ENCODE measurements around the gene GTF2I.
"Not testable (repeated sequence)": the region's sequence is repeated elsewhere in the genome, so short reads cannot be mapped to it uniquely, and the experiment has no call there.

GRCh38 chr7:74781746-74782145 is 124.2 kb downstream of the GTF2I start:
- not testable (repeated sequence) for TF ChIP-seq YY1 (IDR thresholded peaks at IDR 0.05; ENCODE audit: insufficient read depth, insufficient read length); ZNF274 (IDR thresholded peaks at IDR 0.05; ENCODE audit: low read depth, low read length); SUZ12 (IDR thresholded peaks at IDR 0.05; ENCODE audit: extremely low read depth, insufficient read depth, insufficient read length)

All from NT2/D1 (cell line).